ENCODE results near the gene FDX1. TPM values are rescaled to one million over a fixed set of nuclear protein-coding genes. Genes with fewer than 3 reads are reported as not detected.

Gene FDX1
- total RNA-seq, 1 experiment from 2014 or later: 9.9 TPM

DNA sequence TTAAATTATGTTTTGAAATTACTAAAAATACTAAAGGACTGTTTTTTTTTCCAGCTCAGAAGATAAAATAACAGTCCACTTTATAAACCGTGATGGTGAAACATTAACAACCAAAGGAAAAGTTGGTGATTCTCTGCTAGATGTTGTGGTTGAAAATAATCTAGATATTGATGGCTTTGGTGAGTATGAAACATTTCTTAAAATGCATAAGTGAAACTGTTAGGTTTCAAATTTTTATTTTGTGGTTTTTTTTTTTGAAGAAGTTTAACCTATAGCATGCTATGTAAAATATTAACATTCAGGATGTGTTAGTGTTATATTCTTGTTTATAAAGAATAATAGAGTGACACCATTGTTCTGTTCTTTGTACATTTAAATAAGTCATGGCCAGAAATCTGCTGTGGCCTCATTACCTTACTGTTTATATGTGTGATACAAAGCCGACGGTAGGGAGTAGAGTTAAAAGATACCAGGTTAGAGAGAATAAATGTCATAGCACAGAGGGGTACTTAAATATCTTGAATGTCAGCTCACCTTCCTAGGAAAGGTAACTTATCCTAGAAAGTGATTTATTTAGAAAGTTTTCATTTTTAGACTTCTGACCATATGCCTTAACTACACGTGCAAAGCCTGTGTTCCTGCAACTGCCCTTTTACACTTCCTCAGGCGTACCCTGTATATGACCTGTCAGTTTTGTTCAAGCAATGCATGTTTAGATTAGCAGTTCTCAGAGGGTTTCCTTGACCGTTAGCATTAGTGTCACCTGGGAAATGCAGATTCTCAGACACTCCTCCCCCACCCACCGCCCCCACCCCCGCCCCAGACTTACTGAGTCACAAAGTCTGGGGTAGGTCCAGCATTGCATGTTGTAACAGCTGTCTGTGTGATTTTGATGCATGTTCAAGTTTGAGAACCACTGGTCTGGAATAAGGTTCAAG is 6.3 kb downstream of the FDX1 start (continued):
- TF ChIP-seq, protein P1, sequence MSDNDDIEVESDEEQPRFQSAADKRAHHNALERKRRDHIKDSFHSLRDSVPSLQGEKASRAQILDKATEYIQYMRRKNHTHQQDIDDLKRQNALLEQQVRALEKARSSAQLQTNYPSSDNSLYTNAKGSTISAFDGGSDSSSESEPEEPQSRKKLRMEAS (CRISPR knock-in tag; IDR thresholded peaks at IDR 0.05): no peak
- TF ChIP-seq, protein P2, sequence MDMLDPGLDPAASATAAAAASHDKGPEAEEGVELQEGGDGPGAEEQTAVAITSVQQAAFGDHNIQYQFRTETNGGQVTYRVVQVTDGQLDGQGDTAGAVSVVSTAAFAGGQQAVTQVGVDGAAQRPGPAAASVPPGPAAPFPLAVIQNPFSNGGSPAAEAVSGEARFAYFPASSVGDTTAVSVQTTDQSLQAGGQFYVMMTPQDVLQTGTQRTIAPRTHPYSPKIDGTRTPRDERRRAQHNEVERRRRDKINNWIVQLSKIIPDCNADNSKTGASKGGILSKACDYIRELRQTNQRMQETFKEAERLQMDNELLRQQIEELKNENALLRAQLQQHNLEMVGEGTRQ (CRISPR knock-in tag; IDR thresholded peaks at IDR 0.05): no peak
- TF ChIP-seq, protein P3, sequence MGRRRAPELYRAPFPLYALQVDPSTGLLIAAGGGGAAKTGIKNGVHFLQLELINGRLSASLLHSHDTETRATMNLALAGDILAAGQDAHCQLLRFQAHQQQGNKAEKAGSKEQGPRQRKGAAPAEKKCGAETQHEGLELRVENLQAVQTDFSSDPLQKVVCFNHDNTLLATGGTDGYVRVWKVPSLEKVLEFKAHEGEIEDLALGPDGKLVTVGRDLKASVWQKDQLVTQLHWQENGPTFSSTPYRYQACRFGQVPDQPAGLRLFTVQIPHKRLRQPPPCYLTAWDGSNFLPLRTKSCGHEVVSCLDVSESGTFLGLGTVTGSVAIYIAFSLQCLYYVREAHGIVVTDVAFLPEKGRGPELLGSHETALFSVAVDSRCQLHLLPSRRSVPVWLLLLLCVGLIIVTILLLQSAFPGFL (CRISPR knock-in tag; IDR thresholded peaks at IDR 0.05; ENCODE audit: borderline replicate concordance): no peak
- TF ChIP-seq PRRX2 (CRISPR knock-in tag; IDR thresholded peaks at IDR 0.05) (no peak), NR3C1 (CRISPR knock-in tag; conservative IDR thresholded peaks at IDR 0.05; ENCODE audit: low read depth) (no peak)

DNA sequence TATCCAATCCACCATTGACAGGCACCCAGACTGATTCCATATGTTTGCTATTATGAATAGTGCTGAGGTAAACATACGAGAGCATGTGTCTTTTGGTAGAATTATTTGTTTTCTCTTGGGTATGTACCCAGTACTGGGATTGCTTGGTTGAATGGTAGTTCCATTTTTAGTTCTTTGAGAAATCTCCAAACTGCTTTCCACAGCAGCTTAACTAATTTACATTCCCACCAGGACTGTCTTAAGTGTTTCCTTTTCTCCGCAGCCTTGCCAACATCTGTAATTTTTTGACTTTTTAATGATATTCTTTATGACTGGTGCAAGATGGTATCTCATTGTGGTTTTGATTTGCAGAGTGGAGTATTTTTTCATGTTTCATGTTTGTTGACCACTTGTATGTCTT is 8.3 kb downstream of the FDX1 start:
- peaks cover 50% of the 10 kb centered on the region for H3K36me3 Mint-ChIP-seq

More for the DNA sequence above, 8.3 kb downstream of the FDX1 start:
- Mint-ChIP-seq H3K27me3 (ENCODE audit: low read depth) (no peaks in the 10 kb centered on the region), H3K4me1 (peaks cover 17% of the 10 kb centered on the region), H3K4me3 (no peak overlapping the region), H3K9me3 (peaks cover 31% of the 10 kb centered on the region), H3K27ac (no peak overlapping the region)
- POLR2A ChIA-PET: no interaction called here
- CTCF ChIA-PET: interaction anchor here (1.0 kb wide), 1 partner anchor 229 kb away, joined by 3 read pairs; no protein-coding TSS in a partner anchor
- TF ChIP-seq, protein P4, sequence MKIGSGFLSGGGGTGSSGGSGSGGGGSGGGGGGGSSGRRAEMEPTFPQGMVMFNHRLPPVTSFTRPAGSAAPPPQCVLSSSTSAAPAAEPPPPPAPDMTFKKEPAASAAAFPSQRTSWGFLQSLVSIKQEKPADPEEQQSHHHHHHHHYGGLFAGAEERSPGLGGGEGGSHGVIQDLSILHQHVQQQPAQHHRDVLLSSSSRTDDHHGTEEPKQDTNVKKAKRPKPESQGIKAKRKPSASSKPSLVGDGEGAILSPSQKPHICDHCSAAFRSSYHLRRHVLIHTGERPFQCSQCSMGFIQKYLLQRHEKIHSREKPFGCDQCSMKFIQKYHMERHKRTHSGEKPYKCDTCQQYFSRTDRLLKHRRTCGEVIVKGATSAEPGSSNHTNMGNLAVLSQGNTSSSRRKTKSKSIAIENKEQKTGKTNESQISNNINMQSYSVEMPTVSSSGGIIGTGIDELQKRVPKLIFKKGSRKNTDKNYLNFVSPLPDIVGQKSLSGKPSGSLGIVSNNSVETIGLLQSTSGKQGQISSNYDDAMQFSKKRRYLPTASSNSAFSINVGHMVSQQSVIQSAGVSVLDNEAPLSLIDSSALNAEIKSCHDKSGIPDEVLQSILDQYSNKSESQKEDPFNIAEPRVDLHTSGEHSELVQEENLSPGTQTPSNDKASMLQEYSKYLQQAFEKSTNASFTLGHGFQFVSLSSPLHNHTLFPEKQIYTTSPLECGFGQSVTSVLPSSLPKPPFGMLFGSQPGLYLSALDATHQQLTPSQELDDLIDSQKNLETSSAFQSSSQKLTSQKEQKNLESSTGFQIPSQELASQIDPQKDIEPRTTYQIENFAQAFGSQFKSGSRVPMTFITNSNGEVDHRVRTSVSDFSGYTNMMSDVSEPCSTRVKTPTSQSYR (CRISPR knock-in tag; IDR thresholded peaks at IDR 0.05): no peak
- TF ChIP-seq, protein P3 (CRISPR knock-in tag; IDR thresholded peaks at IDR 0.05; ENCODE audit: borderline replicate concordance): no peak
- TF ChIP-seq SP1 (CRISPR knock-in tag; conservative IDR thresholded peaks at IDR 0.05) (no peak), NR1H2 (CRISPR knock-in tag; IDR thresholded peaks at IDR 0.05) (no peak), TEAD4 (CRISPR knock-in tag; IDR thresholded peaks at IDR 0.05) (no peak), RORB (CRISPR knock-in tag; IDR thresholded peaks at IDR 0.05) (no peak), MXD4 (CRISPR knock-in tag; IDR thresholded peaks at IDR 0.05; ENCODE audit: borderline replicate concordance) (no peak), ELF4 (CRISPR knock-in tag; IDR thresholded peaks at IDR 0.05; ENCODE audit: low read depth) (no peak), MYBL2 (CRISPR knock-in tag; IDR thresholded peaks at IDR 0.05) (no peak), OVOL2 (CRISPR knock-in tag; IDR thresholded peaks at IDR 0.05; ENCODE audit: borderline replicate concordance) (no peak), NR2C2 (CRISPR knock-in tag; IDR thresholded peaks at IDR 0.05) (no peak), ZNF121 (CRISPR knock-in tag; IDR thresholded peaks at IDR 0.05) (no peak), CBFB (CRISPR knock-in tag; IDR thresholded peaks at IDR 0.05; ENCODE audit: low read depth) (no peak)
- TF ChIP-seq, protein P5, sequence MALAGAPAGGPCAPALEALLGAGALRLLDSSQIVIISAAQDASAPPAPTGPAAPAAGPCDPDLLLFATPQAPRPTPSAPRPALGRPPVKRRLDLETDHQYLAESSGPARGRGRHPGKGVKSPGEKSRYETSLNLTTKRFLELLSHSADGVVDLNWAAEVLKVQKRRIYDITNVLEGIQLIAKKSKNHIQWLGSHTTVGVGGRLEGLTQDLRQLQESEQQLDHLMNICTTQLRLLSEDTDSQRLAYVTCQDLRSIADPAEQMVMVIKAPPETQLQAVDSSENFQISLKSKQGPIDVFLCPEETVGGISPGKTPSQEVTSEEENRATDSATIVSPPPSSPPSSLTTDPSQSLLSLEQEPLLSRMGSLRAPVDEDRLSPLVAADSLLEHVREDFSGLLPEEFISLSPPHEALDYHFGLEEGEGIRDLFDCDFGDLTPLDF (CRISPR knock-in tag; IDR thresholded peaks at IDR 0.05): no peak
- TF ChIP-seq, protein P6, sequence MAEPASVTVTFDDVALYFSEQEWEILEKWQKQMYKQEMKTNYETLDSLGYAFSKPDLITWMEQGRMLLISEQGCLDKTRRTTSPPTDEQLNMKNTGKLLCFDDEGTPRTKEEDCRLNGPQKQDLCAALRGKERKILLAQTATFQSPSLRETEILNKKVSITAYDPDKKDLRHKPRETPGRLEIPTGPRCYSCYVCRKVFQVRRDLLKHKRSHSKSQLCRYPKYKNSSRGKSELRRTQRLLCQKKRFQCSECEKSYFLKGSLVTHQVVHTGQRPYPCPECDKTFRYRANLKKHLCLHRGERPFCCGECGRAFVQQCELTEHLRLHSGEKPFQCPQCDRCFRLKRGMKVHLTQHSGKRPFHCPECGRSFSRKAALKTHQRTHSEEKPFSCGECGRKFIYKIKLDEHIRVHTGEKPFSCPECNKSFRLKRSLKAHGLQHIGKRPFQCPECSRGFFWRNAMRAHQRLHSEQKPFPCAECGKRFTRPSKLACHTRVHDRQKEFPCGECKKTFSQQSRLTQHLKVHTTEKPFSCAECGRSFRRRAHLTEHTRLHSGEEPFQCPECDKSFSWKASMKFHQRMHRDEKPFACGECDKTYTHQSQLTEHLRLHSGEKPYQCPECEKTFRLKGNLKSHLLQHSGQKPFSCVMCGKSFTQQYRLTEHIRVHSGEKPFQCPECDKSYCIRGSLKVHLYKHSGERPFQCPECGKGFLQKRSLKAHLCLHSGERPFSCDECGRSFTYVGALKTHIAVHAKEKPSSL (CRISPR knock-in tag; conservative IDR thresholded peaks at IDR 0.05): no peak
- ATAC-seq (no peak), DNase-seq (ENCODE audit: low spot score) (no peak)

Data from WTC11 (cell line).